Parathyroid adenoma (tissue), 2 donors: Measurements from ENCODE around the gene PSAT1.
A peak's percentile ranks its signal among the peaks of the same experiment; 100 is the strongest.

Experiments used
- H2AFZ ChIP-seq: fragments of 300-600 bp; sonication (generic); one replicate; pipeline ENCODE4 v1.7.0; 2017; ENCODE audit warnings: antibody characterized with exemption, mild to moderate bottlenecking
- H3K27ac ChIP-seq: fragments of 300-600 bp; sonication (generic); one replicate; pipeline ENCODE4 v1.7.0; 2017
- H3K27me3 ChIP-seq: fragments of 300-600 bp; sonication (generic); one replicate; pipeline ENCODE4 v1.7.0; 2017; ENCODE audit warnings: low read length; ENCODE audit not compliant: control insufficient read depth, insufficient read depth
- H3K36me3 ChIP-seq: fragments of 300-600 bp; sonication (generic); one replicate; pipeline ENCODE4 v1.7.0; 2017; ENCODE audit warnings: low read length; ENCODE audit not compliant: control insufficient read depth, insufficient read depth
- H3K4me1 ChIP-seq: fragments of 300-600 bp; sonication (generic); one replicate; pipeline ENCODE4 v1.7.0; 2017; ENCODE audit warnings: control low read depth
- H3K4me2 ChIP-seq: fragments of 300-600 bp; sonication (generic); one replicate; pipeline ENCODE4 v1.7.0; 2017; ENCODE audit warnings: low read length
- H3K4me3 ChIP-seq: fragments of 300-600 bp; sonication (generic); one replicate; pipeline ENCODE4 v1.7.0; 2017; ENCODE audit warnings: low read depth, low read length
- H3K79me2 ChIP-seq: fragments of 300-600 bp; sonication (generic); one replicate; pipeline ENCODE4 v1.7.0; 2017; ENCODE audit warnings: control low read depth
- H3K9ac ChIP-seq: fragments of 300-600 bp; sonication (generic); one replicate; pipeline ENCODE4 v1.7.0; 2017; ENCODE audit warnings: mild to moderate bottlenecking
- H3K9me3 ChIP-seq: fragments of 300-600 bp; sonication (generic); one replicate; pipeline ENCODE4 v1.7.0; 2017; ENCODE audit warnings: low read length; ENCODE audit not compliant: control insufficient read depth
- CTCF ChIP-seq: fragments of 300-600 bp; sonication (generic); IDR thresholded peaks from one replicate; pipeline ENCODE4 v1.7.0; 2017; ENCODE audit warnings: antibody characterized with exemption, mild to moderate bottlenecking
- donor health status: primary hyperparathyroidism.

PSAT1 gene

GRCh38 chr9:78295177-78295575 is 1.7 kb upstream of the PSAT1 start:
- no peaks in the 10 kb centered on the region for H3K9me3 ChIP-seq
- H3K4me2 ChIP-seq: no peak overlapping the region
- H3K9ac ChIP-seq: no peak overlapping the region
- no peak overlapping the region for H2AFZ ChIP-seq
- no peaks in the 10 kb centered on the region for H3K27me3 ChIP-seq
- no peak overlapping the region for H3K27ac ChIP-seq
- no peaks in the 10 kb centered on the region for H3K79me2 ChIP-seq
- H3K4me1 ChIP-seq: no peaks in the 10 kb centered on the region
- no peak for TF ChIP-seq CTCF
- H3K36me3 ChIP-seq: no peaks in the 10 kb centered on the region
- no peak overlapping the region for H3K4me3 ChIP-seq

GRCh38 chr9:78295731-78296130 is 1.2 kb upstream of the PSAT1 start:
- Histone ChIP-seq H2AFZ (peak overlapping the region; percentile 61), H3K9ac (no peak overlapping the region), H3K27me3 (no peaks in the 10 kb centered on the region), H3K4me2 (peak overlapping the region; percentile 91), H3K4me1 (no peaks in the 10 kb centered on the region), H3K9me3 (no peaks in the 10 kb centered on the region), H3K79me2 (no peaks in the 10 kb centered on the region), H3K36me3 (no peaks in the 10 kb centered on the region), H3K27ac (peak overlapping the region; percentile 84), H3K4me3 (no peak overlapping the region)
- TF ChIP-seq CTCF: no peak

- no peak for TF ChIP-seq CTCF
- Histone ChIP-seq H3K4me1 (no peaks in the 10 kb centered on the region), H3K9ac (no peak overlapping the region), H3K4me3 (peak overlapping the region; percentile 61), H3K4me2 (peak overlapping the region; percentile 91), H2AFZ (peak overlapping the region; percentile 61), H3K79me2 (no peaks in the 10 kb centered on the region), H3K27me3 (no peaks in the 10 kb centered on the region), H3K36me3 (no peaks in the 10 kb centered on the region), H3K27ac (peak overlapping the region; percentile 84), H3K9me3 (no peaks in the 10 kb centered on the region)
These were observed 578 bp upstream of the PSAT1 start for GRCh38 chr9:78296201-78296892.

- Histone ChIP-seq H3K27ac (no peak overlapping the region), H3K79me2 (no peaks in the 10 kb centered on the region), H3K4me3 (peak overlapping the region; percentile 61), H3K27me3 (no peaks in the 10 kb centered on the region), H3K4me2 (peak overlapping the region; percentile 91), H2AFZ (peak overlapping the region; percentile 61), H3K9ac (no peak overlapping the region), H3K9me3 (no peaks in the 10 kb centered on the region), H3K36me3 (no peaks in the 10 kb centered on the region), H3K4me1 (no peaks in the 10 kb centered on the region)
- TF ChIP-seq CTCF: no peak
These were observed 692 bp downstream of the PSAT1 start for GRCh38 chr9:78297672-78297961.

- Histone ChIP-seq H3K27me3 (no peaks in the 10 kb centered on the region), H3K4me3 (peak overlapping the region; percentile 61), H3K27ac (no peak overlapping the region), H3K9ac (no peak overlapping the region), H3K4me1 (no peaks in the 10 kb centered on the region), H2AFZ (peak overlapping the region; percentile 61), H3K4me2 (no peak overlapping the region), H3K79me2 (no peaks in the 10 kb centered on the region), H3K36me3 (no peaks in the 10 kb centered on the region), H3K9me3 (no peaks in the 10 kb centered on the region)
- no peak for TF ChIP-seq CTCF
These were observed 1.3 kb downstream of the PSAT1 start for GRCh38 chr9:78298046-78298765.
